Thoracic aorta (tissue), 2 donors: ENCODE data around the gene MYRFL. TPM values are rescaled to one million over a fixed set of nuclear protein-coding genes. Genes with fewer than 3 reads are reported as not detected.

Source experiments
- ATAC-seq: fragments of 150-250 bp; one replicate; pipeline ENCODE4 v1.8.0; 2017; ENCODE audit warnings: low read depth; ENCODE audit not compliant: insufficient number of reproducible peaks, low FRiP score
- DNase-seq: peaks from one replicate; pipeline ENCODE4 v3.0.0-alpha.2; 2020; ENCODE audit warnings: low spot score
- H3K27ac ChIP-seq, 2 donors: fragments of 200-600 bp; sonication (generic); 1 replicate in 1 of 2; 2 replicates in 1 of 2; pipeline ENCODE4 v1.5.1; 2016; ENCODE audit warnings: mild to moderate bottlenecking in 2 of 2, moderate library complexity in 2 of 2
- H3K27me3 ChIP-seq: fragments of 200-600 bp; sonication (generic); replicated peaks from 2 replicates; pipeline ENCODE4 v1.6.0; 2016; ENCODE audit warnings: mild to moderate bottlenecking; ENCODE audit not compliant: insufficient read depth
- H3K36me3 ChIP-seq: fragments of 200-600 bp; sonication (generic); one replicate; pipeline ENCODE4 v1.5.1; 2016
- H3K4me1 ChIP-seq, 2 donors: fragments of 200-600 bp; sonication (generic); 1 replicate in 1 of 2; 2 replicates in 1 of 2; pipeline versions ENCODE4 v1.5.1 to v1.6.0; 2016; ENCODE audit warnings: low read depth in 2 of 2, mild to moderate bottlenecking in 1 of 2; ENCODE audit not compliant: control insufficient read depth in 1 of 2
- H3K4me3 ChIP-seq: fragments of 200-600 bp; sonication (generic); 2 replicates; pipeline ENCODE4 v1.5.1; 2016; ENCODE audit warnings: mild to moderate bottlenecking
- H3K9me3 ChIP-seq: fragments of 200-600 bp; sonication (generic); 2 replicates; pipeline ENCODE4 v1.5.1; 2016
- total RNA-seq, 2 donors: library from RNA; depleted of rRNA; stranded (reverse); fragments of >200 nt; gene quantifications; one replicate each; pipeline versions ENCODE4 v1.1.0 to v1.2.3, GENCODE V29; 2016
- TF ChIP-seq, protein P1 (sequence below): fragments of 200-600 bp; sonication (generic); IDR thresholded peaks from one replicate; pipeline ENCODE4 v1.5.1; 2019; ENCODE audit warnings: antibody characterized with exemption

MYRFL gene
- total RNA-seq, 2 donors from 2014 or later: not detected

GRCh38 chr12:69824028-69824427, 999 bp upstream of the MYRFL start:
- TF ChIP-seq, protein P1, sequence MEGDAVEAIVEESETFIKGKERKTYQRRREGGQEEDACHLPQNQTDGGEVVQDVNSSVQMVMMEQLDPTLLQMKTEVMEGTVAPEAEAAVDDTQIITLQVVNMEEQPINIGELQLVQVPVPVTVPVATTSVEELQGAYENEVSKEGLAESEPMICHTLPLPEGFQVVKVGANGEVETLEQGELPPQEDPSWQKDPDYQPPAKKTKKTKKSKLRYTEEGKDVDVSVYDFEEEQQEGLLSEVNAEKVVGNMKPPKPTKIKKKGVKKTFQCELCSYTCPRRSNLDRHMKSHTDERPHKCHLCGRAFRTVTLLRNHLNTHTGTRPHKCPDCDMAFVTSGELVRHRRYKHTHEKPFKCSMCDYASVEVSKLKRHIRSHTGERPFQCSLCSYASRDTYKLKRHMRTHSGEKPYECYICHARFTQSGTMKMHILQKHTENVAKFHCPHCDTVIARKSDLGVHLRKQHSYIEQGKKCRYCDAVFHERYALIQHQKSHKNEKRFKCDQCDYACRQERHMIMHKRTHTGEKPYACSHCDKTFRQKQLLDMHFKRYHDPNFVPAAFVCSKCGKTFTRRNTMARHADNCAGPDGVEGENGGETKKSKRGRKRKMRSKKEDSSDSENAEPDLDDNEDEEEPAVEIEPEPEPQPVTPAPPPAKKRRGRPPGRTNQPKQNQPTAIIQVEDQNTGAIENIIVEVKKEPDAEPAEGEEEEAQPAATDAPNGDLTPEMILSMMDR: no peak
- H3K9me3 ChIP-seq: no peaks in the 10 kb centered on the region
- no peak overlapping the region for H3K27ac ChIP-seq
- no peaks in the 10 kb centered on the region for H3K36me3 ChIP-seq
- H3K27me3 ChIP-seq: no peaks in the 10 kb centered on the region
- H3K4me1 ChIP-seq: peaks cover 0 to 4% of the 10 kb centered on the region in 2 donors
- DNase-seq (no peak), ATAC-seq (no peak)
- H3K4me3 ChIP-seq: no peak overlapping the region

DNA sequence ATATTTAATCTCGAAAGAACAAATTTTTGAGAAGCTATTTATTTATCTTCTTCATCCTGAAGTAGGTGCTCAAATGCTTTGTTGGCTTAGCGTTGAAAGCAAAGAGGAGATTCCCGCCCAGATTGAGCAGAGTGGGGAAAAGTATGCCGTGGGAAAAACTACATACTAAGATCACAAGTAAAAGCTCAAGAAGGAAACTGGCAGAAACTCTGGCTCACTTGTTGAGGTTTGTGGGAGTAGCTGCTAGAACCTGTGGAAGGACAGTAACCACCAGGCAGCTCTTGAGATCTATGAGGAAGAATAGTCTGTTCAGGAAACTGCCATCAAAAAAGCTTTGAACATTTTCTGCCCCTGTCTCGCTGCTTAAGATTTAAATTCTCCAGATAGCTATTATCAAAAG, 3.9 kb downstream of the MYRFL start:
- Histone ChIP-seq H3K9me3 (no peaks in the 10 kb centered on the region), H3K36me3 (no peaks in the 10 kb centered on the region), H3K4me1 (no peaks in the 10 kb centered on the region), H3K27me3 (no peaks in the 10 kb centered on the region), H3K27ac (no peak overlapping the region), H3K4me3 (no peak overlapping the region)
- ATAC-seq (no peak), DNase-seq (no peak)
- TF ChIP-seq, protein P1: no peak

GRCh38 chr12:69833696-69834095, 8.7 kb downstream of the MYRFL start:
- TF ChIP-seq, protein P1: no peak
- H3K27me3 ChIP-seq: no peaks in the 10 kb centered on the region

DNA sequence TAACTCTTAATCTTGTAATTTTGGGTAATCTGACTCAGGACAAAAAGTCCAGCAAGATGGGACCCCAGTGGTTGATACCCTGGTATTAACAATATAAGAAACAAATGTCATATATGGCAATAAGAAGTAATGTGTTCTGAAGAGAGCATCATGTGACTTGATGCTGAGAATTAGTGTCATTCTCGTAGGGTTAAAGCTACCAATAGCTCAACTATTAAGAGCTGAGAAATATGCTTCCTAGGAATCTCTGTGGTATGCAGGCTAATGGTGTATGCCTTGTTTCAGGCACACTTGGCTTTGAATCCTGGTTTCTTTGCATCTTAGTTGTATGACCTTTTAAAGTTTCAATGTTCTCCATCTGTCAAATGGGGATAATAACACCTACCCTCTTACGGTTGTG, 9.1 kb downstream of the MYRFL start:
- no peak overlapping the region for H3K4me3 ChIP-seq
- H3K27ac ChIP-seq: no peak overlapping the region
- H3K36me3 ChIP-seq: no peaks in the 10 kb centered on the region
- TF ChIP-seq, protein P1: no peak
- H3K4me1 ChIP-seq: peaks cover 4 to 17% of the 10 kb centered on the region in 2 donors
- DNase-seq (no peak), ATAC-seq (no peak)
- no peaks in the 10 kb centered on the region for H3K27me3 ChIP-seq
- H3K9me3 ChIP-seq: no peaks in the 10 kb centered on the region

More at GRCh38 chr12:69833696-69834095, 8.7 kb downstream of the MYRFL start:
- H3K9me3 ChIP-seq: no peaks in the 10 kb centered on the region
- ATAC-seq: no peak
- no peak overlapping the region for H3K27ac ChIP-seq
- no peak overlapping the region for H3K4me3 ChIP-seq
- DNase-seq: no peak
- no peaks in the 10 kb centered on the region for H3K36me3 ChIP-seq
- peaks cover 4 to 17% of the 10 kb centered on the region in 2 donors for H3K4me1 ChIP-seq

GRCh38 chr12:69834576-69834975, 9.5 kb downstream of the MYRFL start:
- TF ChIP-seq, protein P1: no peak
- H3K27ac ChIP-seq: no peak overlapping the region

More at GRCh38 chr12:69834576-69834975, 9.5 kb downstream of the MYRFL start:
- no peak for DNase-seq
- peaks cover 4 to 17% of the 10 kb centered on the region in 2 donors for H3K4me1 ChIP-seq
- no peak for ATAC-seq
- no peak overlapping the region for H3K4me3 ChIP-seq
- H3K36me3 ChIP-seq: no peaks in the 10 kb centered on the region
- H3K9me3 ChIP-seq: no peaks in the 10 kb centered on the region
- H3K27me3 ChIP-seq: no peaks in the 10 kb centered on the region
